Activated CD8-positive, alpha-beta memory T cell treated with anti-CD3 and anti-CD28 coated beads, Interleukin-2, amount 10 ng/mL, durations not matched to agents 7 days and 5 days (primary cell): ENCODE measurements around the gene EHBP1L1. TPM values are rescaled to one million over a fixed set of nuclear protein-coding genes. Genes with fewer than 3 reads are reported as not detected.
A peak's percentile ranks its signal among the peaks of the same experiment; 100 is the strongest.

Experiments used
- ATAC-seq: fragments of 150-1000 bp; cut with Tn5 transposase; one replicate; pipeline ENCODE4 v1.10.0; 2021; ENCODE audit warnings: moderate library complexity
- CTCF ChIA-PET: fragments of 350-600 bp; sonication (Branson Sonifier 250); formaldehyde crosslinking; loops from one replicate; lab custom pipeline; 2021; ENCODE audit warnings: antibody characterized with exemption; lab: Charles Lee
- DNase-seq: peaks from one replicate; pipeline ENCODE4 v3.0.0-alpha.2; 2020
- H3K27ac Mint-ChIP-seq: one replicate; pipeline ENCODE4 v1.8.0; 2021; ENCODE audit warnings: mild to moderate bottlenecking, mixed read lengths
- H3K27me3 Mint-ChIP-seq: one replicate; pipeline ENCODE4 v1.8.0; 2021; ENCODE audit warnings: mixed read lengths
- H3K36me3 Mint-ChIP-seq: one replicate; pipeline ENCODE4 v1.8.0; 2021; ENCODE audit warnings: mild to moderate bottlenecking, mixed read lengths
- H3K4me1 Mint-ChIP-seq: one replicate; pipeline ENCODE4 v1.8.0; 2021; ENCODE audit warnings: mixed read lengths
- H3K4me3 Mint-ChIP-seq: one replicate; pipeline ENCODE4 v1.8.0; 2021; ENCODE audit warnings: mild to moderate bottlenecking, moderate library complexity, mixed read lengths
- H3K9me3 Mint-ChIP-seq: one replicate; pipeline ENCODE4 v1.8.0; 2022; ENCODE audit warnings: low read depth, mixed read lengths
- total RNA-seq, 2 experiments: library from RNA; stranded (reverse); gene quantifications; one replicate each; pipeline ENCODE4 v1.2.3, GENCODE V29; 2021

EHBP1L1 gene
- total RNA-seq, 2 experiments from 2014 or later: 138 to 140 TPM

GRCh38 chr11:65623177-65623576, 47.3 kb downstream of the EHBP1L1 start:
- H3K4me3 Mint-ChIP-seq: no peak overlapping the region
- no peaks in the 10 kb centered on the region for H3K27me3 Mint-ChIP-seq
- H3K4me1 Mint-ChIP-seq: peaks cover 3% of the 10 kb centered on the region
- H3K9me3 Mint-ChIP-seq: no peaks in the 10 kb centered on the region
- H3K36me3 Mint-ChIP-seq: peaks cover 23% of the 10 kb centered on the region
- DNase-seq (no peak), ATAC-seq (no peak)
- peak overlapping the region; percentile 45 for H3K27ac Mint-ChIP-seq
- CTCF ChIA-PET: interaction anchor here (0.6 to 1.2 kb wide), 2 partner anchors 14 to 89 kb away, joined by 3 to 4 read pairs; partner anchors contain the start of gene KAT5

- no peak for ATAC-seq
- Mint-ChIP-seq H3K4me1 (peaks cover 3% of the 10 kb centered on the region), H3K4me3 (no peak overlapping the region), H3K27ac (no peak overlapping the region), H3K36me3 (peaks cover 24% of the 10 kb centered on the region), H3K9me3 (no peaks in the 10 kb centered on the region), H3K27me3 (no peaks in the 10 kb centered on the region)
- no peak for DNase-seq
- CTCF ChIA-PET: interaction anchor here (1.2 kb wide), 1 partner anchor 88 kb away, joined by 3 read pairs; the partner anchor contains the start of gene KAT5
Observed at GRCh38 chr11:65623852-65624616, 48.2 kb downstream of the EHBP1L1 start.

- H3K4me3 Mint-ChIP-seq: no peak overlapping the region
- ATAC-seq: no peak
- H3K27ac Mint-ChIP-seq: no peak overlapping the region
- DNase-seq: no peak
- no peaks in the 10 kb centered on the region for H3K9me3 Mint-ChIP-seq
- no peaks in the 10 kb centered on the region for H3K4me1 Mint-ChIP-seq
- H3K27me3 Mint-ChIP-seq: no peaks in the 10 kb centered on the region
- H3K36me3 Mint-ChIP-seq: peaks cover 20% of the 10 kb centered on the region
- CTCF ChIA-PET: interaction anchor here (0.9 to 2.5 kb wide), 14 partner anchors 8 to 634 kb away, joined by 3 to 20 read pairs (median 6); partner anchors contain the start of genes KAT5, PCNX3, RELA and SIPA1
Observed at GRCh38 chr11:65624931-65625627, 49.2 kb downstream of the EHBP1L1 start.

- H3K4me3 Mint-ChIP-seq: no peak overlapping the region
- no peaks in the 10 kb centered on the region for H3K9me3 Mint-ChIP-seq
- H3K4me1 Mint-ChIP-seq: no peaks in the 10 kb centered on the region
- H3K27ac Mint-ChIP-seq: no peak overlapping the region
- ATAC-seq (peak; percentile 80), DNase-seq (peak; percentile 59)
- H3K27me3 Mint-ChIP-seq: no peaks in the 10 kb centered on the region
- H3K36me3 Mint-ChIP-seq: peaks cover 20% of the 10 kb centered on the region
- CTCF ChIA-PET: interaction anchor here (0.6 to 2.5 kb wide), 19 partner anchors 9 to 633 kb away, joined by 3 to 20 read pairs (median 4); partner anchors contain the start of genes KAT5, MAP3K11, PCNX3 and RELA
Observed at GRCh38 chr11:65625628-65626342, 49.9 kb downstream of the EHBP1L1 start.

DNA sequence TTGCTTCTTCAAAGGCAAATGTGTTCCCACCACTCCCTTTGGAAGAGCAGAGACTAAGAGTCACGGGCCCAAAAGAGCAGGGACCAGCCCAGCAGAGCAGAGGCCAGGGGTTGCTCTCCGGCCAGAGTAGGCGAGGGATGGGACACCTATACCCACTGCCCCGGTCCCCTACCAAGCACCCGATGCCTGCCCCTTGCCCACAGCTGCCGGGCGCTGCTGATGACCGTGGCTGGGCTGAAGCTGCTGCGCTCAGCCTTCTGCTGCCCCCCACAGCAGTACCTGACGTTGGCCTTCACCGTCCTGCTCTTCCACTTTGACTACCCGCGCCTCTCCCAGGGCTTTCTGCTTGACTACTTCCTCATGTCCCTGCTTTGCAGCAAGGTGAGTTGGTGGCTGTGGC, 51.3 kb downstream of the EHBP1L1 start:
- no peaks in the 10 kb centered on the region for H3K27me3 Mint-ChIP-seq
- H3K9me3 Mint-ChIP-seq: no peaks in the 10 kb centered on the region
- no peaks in the 10 kb centered on the region for H3K4me1 Mint-ChIP-seq
- no peak overlapping the region for H3K4me3 Mint-ChIP-seq
- H3K36me3 Mint-ChIP-seq: peaks cover 14% of the 10 kb centered on the region
- no peak for ATAC-seq
- CTCF ChIA-PET: interaction anchor here (1.0 to 2.5 kb wide), 8 partner anchors 11 to 632 kb away, joined by 3 to 20 read pairs (median 4); partner anchors contain the start of genes KAT5, PCNX3, SF3B2 and SIPA1
- DNase-seq: no peak
- no peak overlapping the region for H3K27ac Mint-ChIP-seq

DNA sequence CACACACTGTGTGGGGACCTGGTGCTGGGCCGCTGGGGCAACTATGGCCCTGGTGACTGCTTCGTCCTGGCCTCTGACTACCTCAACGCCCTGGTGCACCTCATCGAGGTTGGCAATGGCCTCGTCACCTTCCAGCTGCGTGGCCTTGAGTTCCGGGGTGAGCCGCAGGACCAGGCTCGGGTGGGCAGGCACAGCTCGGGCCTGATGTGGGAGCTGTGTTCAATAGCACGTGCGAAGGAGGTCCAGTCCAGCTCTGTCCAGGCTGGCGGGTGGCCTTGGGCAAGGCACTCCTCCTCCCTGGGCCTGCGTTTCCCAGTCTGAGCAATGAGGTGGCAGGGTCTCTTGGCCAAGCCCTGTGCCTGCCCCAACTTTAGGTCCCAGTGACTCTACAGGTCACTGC, 53.7 kb downstream of the EHBP1L1 start:
- Mint-ChIP-seq H3K4me3 (no peak overlapping the region), H3K9me3 (no peaks in the 10 kb centered on the region), H3K36me3 (peaks cover 9% of the 10 kb centered on the region), H3K4me1 (peaks cover 16% of the 10 kb centered on the region), H3K27me3 (no peaks in the 10 kb centered on the region), H3K27ac (no peak overlapping the region)
- ATAC-seq (no peak), DNase-seq (no peak)
- CTCF ChIA-PET: interaction anchor here (2.0 kb wide), 1 partner anchor 36 kb away, joined by 5 read pairs; no protein-coding TSS in a partner anchor

GRCh38 chr11:65630215-65630614, 54.4 kb downstream of the EHBP1L1 start:
- Mint-ChIP-seq H3K27ac (no peak overlapping the region), H3K36me3 (peaks cover 12% of the 10 kb centered on the region), H3K9me3 (no peaks in the 10 kb centered on the region), H3K27me3 (no peaks in the 10 kb centered on the region), H3K4me3 (no peak overlapping the region), H3K4me1 (peaks cover 22% of the 10 kb centered on the region)
- ATAC-seq (no peak), DNase-seq (no peak)
- CTCF ChIA-PET: interaction anchor here (2.0 kb wide), 1 partner anchor 36 kb away, joined by 5 read pairs; no protein-coding TSS in a partner anchor

GRCh38 chr11:65633390-65634108, 57.7 kb downstream of the EHBP1L1 start:
- H3K4me3 Mint-ChIP-seq: no peak overlapping the region
- no peak for ATAC-seq
- no peak for DNase-seq

DNA sequence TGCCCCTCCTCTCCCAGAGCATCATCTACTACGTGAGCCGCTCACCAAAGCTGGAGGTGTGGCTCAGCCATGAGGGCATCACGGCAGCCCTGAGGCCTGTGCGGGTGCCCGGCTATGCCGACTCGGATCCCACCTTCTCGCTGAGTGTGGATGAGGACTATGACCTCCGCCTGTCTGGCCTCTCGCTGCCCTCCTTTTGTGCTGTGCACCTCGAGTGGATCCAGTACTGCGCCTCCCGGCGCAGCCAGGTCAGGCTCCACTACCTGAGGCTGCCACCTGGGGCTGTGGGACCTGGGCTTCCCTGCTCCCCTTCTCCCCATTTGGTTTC, 58.2 kb downstream of the EHBP1L1 start:
- CTCF ChIA-PET: interaction anchor here (0.9 kb wide), 1 partner anchor 18 kb away, joined by 3 read pairs; no protein-coding TSS in a partner anchor
- no peaks in the 10 kb centered on the region for H3K27me3 Mint-ChIP-seq
- no peaks in the 10 kb centered on the region for H3K9me3 Mint-ChIP-seq
- peaks cover 13% of the 10 kb centered on the region for H3K36me3 Mint-ChIP-seq
- H3K27ac Mint-ChIP-seq: peak overlapping the region; percentile 66
- DNase-seq (no peak), ATAC-seq (no peak)
- peaks cover 34% of the 10 kb centered on the region for H3K4me1 Mint-ChIP-seq
- no peak overlapping the region for H3K4me3 Mint-ChIP-seq

More at GRCh38 chr11:65633390-65634108, 57.7 kb downstream of the EHBP1L1 start:
- Mint-ChIP-seq H3K36me3 (peaks cover 13% of the 10 kb centered on the region), H3K27me3 (no peaks in the 10 kb centered on the region), H3K27ac (peak overlapping the region; percentile 66), H3K9me3 (no peaks in the 10 kb centered on the region), H3K4me1 (peaks cover 31% of the 10 kb centered on the region)
- CTCF ChIA-PET: interaction anchor here (0.9 kb wide), 1 partner anchor 19 kb away, joined by 3 read pairs; no protein-coding TSS in a partner anchor

DNA sequence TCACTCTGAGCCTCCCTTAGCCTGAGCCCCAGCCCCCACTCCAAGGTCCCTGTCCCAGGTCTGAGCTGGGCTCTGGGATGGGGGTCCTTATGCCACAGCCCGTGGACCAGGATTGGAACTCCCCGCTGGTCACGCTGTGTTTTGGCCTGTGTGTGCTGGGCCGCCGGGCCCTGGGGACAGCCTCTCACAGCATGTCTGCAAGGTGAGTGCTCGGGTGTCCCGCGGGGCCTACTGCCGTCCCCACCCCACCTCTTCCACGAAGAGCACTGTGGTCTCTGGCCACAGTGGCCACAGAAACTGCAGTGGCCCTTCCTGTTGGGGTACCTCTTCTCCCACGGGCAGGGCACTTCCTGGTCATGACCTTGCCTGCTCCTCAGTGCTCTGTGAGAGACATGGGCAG, 58.6 kb downstream of the EHBP1L1 start:
- H3K4me1 Mint-ChIP-seq: peaks cover 36% of the 10 kb centered on the region
- no peaks in the 10 kb centered on the region for H3K9me3 Mint-ChIP-seq
- H3K27ac Mint-ChIP-seq: peak overlapping the region; percentile 66
- ATAC-seq: no peak
- no peak for DNase-seq
- CTCF ChIA-PET: interaction anchor here (0.9 kb wide), 1 partner anchor 18 kb away, joined by 3 read pairs; no protein-coding TSS in a partner anchor
- no peaks in the 10 kb centered on the region for H3K27me3 Mint-ChIP-seq
- H3K4me3 Mint-ChIP-seq: no peak overlapping the region
- H3K36me3 Mint-ChIP-seq: peaks cover 14% of the 10 kb centered on the region

DNA sequence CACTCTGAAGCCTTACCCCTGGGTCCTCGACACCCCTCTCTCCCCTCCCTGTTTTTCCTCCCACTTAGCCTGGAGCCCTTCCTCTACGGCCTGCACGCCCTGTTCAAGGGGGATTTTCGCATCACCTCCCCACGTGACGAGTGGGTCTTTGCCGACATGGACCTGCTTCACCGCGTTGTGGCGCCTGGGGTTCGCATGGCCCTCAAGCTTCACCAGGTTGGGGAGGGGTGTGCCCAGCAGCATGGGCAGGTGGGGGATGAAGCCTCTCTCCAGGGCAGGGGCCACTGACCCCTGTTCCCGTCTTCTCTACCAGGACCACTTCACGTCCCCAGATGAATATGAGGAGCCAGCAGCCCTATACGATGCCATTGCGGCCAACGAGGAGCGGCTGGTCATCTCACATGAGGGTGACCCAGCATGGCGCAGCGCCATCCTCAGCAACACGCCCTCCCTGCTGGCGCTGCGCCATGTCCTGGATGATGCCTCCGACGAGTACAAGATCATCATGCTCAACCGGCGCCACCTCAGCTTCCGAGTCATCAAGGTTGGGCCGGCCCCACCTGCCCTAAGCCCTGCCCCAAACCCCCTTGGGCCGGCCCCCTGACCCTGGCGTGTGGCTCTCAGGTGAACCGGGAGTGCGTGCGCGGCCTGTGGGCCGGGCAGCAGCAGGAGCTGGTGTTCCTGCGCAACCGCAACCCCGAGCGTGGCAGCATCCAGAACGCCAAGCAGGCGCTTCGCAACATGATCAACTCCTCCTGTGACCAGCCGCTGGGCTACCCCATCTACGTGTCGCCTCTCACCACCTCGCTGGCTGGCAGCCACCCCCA, 59.3 kb downstream of the EHBP1L1 start:
- CTCF ChIA-PET: interaction anchor here (0.7 kb wide), 1 partner anchor 95 kb away, joined by 4 read pairs; no protein-coding TSS in a partner anchor
- peaks cover 18% of the 10 kb centered on the region for H3K36me3 Mint-ChIP-seq
- no peak overlapping the region for H3K4me3 Mint-ChIP-seq
- peak overlapping the region; percentile 66 for H3K27ac Mint-ChIP-seq
- H3K9me3 Mint-ChIP-seq: no peaks in the 10 kb centered on the region
- H3K4me1 Mint-ChIP-seq: peaks cover 43% of the 10 kb centered on the region
- no peaks in the 10 kb centered on the region for H3K27me3 Mint-ChIP-seq
- DNase-seq: no peak
- ATAC-seq: no peak
